Activated naive CD8-positive, alpha-beta T cell treated with anti-CD3 and anti-CD28 coated beads for 36 hours (primary cell): Measurements from ENCODE around the gene RASAL2. TPM values are rescaled to one million over a fixed set of nuclear protein-coding genes. Genes with fewer than 3 reads are reported as not detected.

Experiments used
- DNase-seq: peaks from one replicate; pipeline ENCODE4 v3.0.0; 2021
- H3K27ac Mint-ChIP-seq: one replicate; pipeline ENCODE4 v1.8.0; 2022; ENCODE audit warnings: mild to moderate bottlenecking, moderate library complexity, mixed read lengths
- H3K27me3 Mint-ChIP-seq: one replicate; pipeline ENCODE4 v1.8.0; 2022; ENCODE audit warnings: mild to moderate bottlenecking, mixed read lengths
- H3K36me3 Mint-ChIP-seq: one replicate; pipeline ENCODE4 v1.8.0; 2021; ENCODE audit warnings: mild to moderate bottlenecking, mixed read lengths
- H3K4me1 Mint-ChIP-seq: one replicate; pipeline ENCODE4 v1.8.0; 2021; ENCODE audit warnings: mixed read lengths
- H3K4me3 Mint-ChIP-seq: one replicate; pipeline ENCODE4 v1.8.0; 2022; ENCODE audit warnings: mild to moderate bottlenecking, moderate library complexity, mixed read lengths
- H3K9me3 Mint-ChIP-seq: one replicate; pipeline ENCODE4 v1.8.0; 2022; ENCODE audit warnings: mixed read lengths
- total RNA-seq, 2 experiments: library from RNA; stranded (reverse); gene quantifications; one replicate each; pipeline ENCODE4 v1.2.3, GENCODE V29; 2021

Gene RASAL2
- total RNA-seq, 2 experiments from 2014 or later, result not detected

DNA sequence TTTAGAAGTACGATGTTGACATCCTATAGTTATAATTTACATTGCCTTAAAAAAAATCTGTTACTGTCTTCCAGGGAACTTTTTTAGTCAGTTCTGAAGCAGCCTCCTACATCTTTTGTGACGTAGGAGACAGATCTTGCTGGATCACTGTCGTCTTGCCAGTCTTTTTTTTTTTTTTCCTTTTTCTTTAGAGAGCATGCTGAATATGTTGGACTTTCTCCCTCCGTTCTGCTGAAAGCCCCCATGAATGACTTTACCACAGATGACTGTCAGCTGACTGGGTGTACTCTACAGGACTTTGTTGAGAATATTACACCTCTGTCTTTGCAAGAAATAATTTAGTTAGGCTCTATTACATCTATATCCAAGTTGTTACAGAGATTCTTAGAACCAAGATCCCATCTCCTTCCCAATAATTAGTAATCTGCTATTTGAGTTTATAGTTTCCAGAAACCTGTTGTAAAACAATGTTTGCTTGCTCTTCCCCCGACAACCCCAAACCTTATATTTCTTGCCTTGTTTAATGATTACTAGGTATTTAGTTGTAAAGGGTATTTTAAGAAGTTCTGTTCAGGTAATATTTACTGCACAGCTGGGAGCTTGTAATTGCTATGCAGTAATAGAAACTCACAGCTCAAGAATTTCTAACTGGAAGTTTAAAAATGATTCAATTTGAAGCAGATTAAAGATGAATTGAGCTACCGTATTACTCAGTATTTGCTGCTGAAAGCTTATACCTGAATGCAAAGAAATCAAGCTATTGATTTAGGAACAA lies 61.8 kb downstream of the RASAL2 start:
- Mint-ChIP-seq H3K4me1 (no peaks in the 10 kb centered on the region), H3K27ac (no peak overlapping the region), H3K9me3 (no peaks in the 10 kb centered on the region), H3K4me3 (no peak overlapping the region), H3K27me3 (no peaks in the 10 kb centered on the region), H3K36me3 (no peaks in the 10 kb centered on the region)
- DNase-seq, result no peak

DNA sequence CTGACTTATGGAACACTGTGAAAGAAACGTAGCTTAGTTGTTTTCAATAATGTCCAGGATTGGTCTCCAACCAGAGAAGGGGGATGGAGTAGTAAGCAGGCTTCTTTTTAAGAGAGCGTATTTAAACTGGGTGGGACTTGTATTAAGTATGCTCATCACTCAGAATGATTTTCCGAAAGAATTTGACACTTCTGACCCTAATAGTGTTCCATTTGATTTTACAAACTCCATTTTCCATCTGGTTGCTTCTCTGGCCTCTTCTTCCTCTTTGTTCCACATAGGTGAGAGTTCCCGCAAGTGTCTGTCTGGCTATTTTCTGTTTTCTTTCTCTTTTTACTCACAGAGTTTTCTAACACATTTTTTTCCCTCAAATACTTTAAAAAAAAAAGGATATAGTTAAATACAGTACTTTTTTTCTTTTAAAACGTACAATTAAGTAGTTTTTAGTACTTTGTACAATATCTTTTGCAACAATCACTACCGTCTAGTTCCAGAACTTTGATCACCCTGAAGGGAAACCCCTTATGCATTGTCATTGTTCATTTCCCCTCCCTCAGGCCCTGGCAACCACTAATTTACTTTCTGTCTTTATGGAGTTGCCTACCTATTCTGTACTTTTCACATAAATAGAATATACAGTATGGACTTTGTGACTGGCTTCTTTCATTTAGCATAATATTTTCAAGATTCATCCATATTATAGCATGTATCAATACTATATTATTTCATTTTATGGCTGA lies 67.0 kb downstream of the RASAL2 start:
- Mint-ChIP-seq H3K36me3 (no peaks in the 10 kb centered on the region), H3K27ac (no peak overlapping the region), H3K9me3 (no peaks in the 10 kb centered on the region), H3K4me3 (no peak overlapping the region), H3K27me3 (no peaks in the 10 kb centered on the region), H3K4me1 (no peaks in the 10 kb centered on the region)
- no peak for DNase-seq

DNA sequence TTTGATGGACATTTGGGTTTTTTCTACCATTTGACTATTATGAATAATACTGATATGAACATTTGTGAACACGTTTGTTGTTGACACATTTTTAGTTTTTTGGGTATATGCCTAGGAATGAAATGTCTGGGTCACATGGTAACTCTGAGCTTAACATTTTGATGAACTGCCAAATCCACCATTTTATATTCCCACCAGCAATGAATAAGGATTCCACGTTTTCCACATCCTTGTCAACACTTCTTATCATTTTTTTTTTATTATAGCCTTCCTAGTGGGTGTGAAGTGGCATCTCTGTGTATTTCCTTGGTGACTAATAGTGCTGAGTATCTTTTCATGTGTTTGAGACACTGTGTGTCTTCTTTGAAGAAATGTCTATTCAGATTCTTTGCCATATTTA lies 67.6 kb downstream of the RASAL2 start:
- H3K27me3 Mint-ChIP-seq, result no peaks in the 10 kb centered on the region
- no peaks in the 10 kb centered on the region for H3K36me3 Mint-ChIP-seq
- no peak overlapping the region for H3K27ac Mint-ChIP-seq
- H3K4me3 Mint-ChIP-seq, result no peak overlapping the region
- no peak for DNase-seq
- H3K9me3 Mint-ChIP-seq, result no peaks in the 10 kb centered on the region
- no peaks in the 10 kb centered on the region for H3K4me1 Mint-ChIP-seq

DNA sequence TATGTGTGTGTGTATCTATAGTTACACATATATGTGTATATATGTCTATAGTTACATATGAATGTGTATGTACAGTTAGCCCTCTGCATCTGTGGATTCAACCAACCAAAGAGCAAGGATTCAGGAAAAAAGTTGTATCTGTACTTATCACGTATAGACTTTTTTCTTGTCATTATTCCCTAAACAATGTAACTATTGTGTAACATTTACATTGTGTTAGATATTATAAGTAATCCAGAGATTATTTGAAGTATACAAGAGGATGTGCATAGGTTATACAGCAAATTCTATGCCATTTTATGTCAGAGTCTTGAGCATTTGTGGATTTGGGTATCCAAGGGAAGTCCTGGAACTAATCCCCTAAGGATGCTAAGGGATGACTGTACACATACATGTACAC lies 71.3 kb downstream of the RASAL2 start:
- no peaks in the 10 kb centered on the region for H3K4me1 Mint-ChIP-seq
- no peaks in the 10 kb centered on the region for H3K9me3 Mint-ChIP-seq
- H3K36me3 Mint-ChIP-seq, result no peaks in the 10 kb centered on the region
- no peak overlapping the region for H3K27ac Mint-ChIP-seq
- DNase-seq, result no peak
- no peaks in the 10 kb centered on the region for H3K27me3 Mint-ChIP-seq
- H3K4me3 Mint-ChIP-seq, result no peak overlapping the region

DNA sequence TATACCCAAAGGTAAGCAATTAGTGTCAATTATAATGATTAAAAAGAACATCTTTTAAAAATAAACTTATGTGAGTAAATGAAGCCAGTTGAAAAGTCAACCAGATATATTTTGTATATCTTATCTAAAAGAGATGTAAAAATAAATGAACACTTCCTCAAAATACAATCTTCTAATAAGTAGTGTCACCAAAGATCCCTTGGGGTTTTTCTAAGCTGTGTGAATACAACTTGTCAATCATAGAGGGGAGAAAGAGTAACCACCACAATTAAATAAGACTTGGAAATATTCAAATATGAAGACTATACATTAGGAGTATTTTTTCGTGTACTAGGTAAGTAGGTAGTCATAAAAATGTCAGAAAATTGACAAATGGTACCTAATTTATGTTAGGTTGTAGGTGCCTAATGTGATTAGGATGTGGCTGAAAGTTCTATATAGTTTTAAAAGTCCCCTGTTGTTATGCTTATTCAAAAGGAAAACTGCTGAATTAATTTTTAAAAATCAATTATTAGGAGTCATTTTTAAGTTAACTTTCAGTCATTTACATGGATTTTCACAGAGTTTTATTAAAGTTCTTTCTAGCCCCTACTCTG lies 72.6 kb downstream of the RASAL2 start:
- DNase-seq, result no peak
- H3K4me3 Mint-ChIP-seq, result no peak overlapping the region
- H3K4me1 Mint-ChIP-seq, result no peaks in the 10 kb centered on the region
- H3K27me3 Mint-ChIP-seq, result no peaks in the 10 kb centered on the region
- no peaks in the 10 kb centered on the region for H3K36me3 Mint-ChIP-seq
- H3K27ac Mint-ChIP-seq, result no peak overlapping the region
- no peaks in the 10 kb centered on the region for H3K9me3 Mint-ChIP-seq

DNA sequence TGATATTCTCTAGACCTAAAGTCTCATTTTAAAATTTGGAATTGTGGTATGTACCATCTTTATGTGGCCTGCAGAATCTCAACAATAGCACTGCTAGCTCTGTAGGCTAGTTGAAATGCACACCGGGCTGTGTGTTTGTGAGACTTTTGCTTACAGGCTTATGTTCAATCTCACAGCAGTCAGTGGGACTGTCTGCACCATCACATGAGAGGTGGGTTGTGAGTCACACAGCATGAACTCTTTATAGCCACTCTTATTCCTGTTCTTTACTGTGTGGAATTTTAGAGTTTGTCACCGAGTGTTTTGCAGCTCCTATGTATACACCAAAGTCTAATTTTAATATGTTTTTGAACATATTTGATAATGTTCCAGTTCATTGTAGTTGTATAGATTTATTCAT lies 74.6 kb downstream of the RASAL2 start:
- Mint-ChIP-seq H3K27ac (no peak overlapping the region), H3K4me1 (no peaks in the 10 kb centered on the region), H3K4me3 (no peak overlapping the region), H3K36me3 (no peaks in the 10 kb centered on the region), H3K9me3 (peaks cover 2% of the 10 kb centered on the region), H3K27me3 (no peaks in the 10 kb centered on the region)
- no peak for DNase-seq

DNA sequence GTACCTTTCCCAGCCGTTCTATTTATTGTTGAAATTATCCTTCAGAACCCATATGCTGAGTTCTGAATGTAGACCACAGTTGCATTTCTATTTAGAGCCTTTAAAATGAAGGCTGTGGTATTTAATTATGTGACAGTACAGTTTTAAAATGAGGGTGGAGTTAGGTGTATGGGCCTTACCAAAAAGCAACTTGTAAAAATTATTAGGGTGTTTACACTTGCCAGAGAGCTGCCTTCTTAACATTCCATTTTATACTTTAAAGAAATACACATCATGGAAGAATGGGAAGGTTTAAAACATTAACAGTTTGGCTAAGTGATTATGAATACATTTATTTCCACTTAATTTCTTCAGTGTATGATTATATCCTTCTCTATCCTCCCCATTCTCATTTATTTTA lies 75.7 kb downstream of the RASAL2 start:
- no peak for DNase-seq
- Mint-ChIP-seq H3K36me3 (no peaks in the 10 kb centered on the region), H3K4me1 (no peaks in the 10 kb centered on the region), H3K9me3 (peaks cover 2% of the 10 kb centered on the region), H3K27me3 (peaks cover 3% of the 10 kb centered on the region), H3K4me3 (no peak overlapping the region), H3K27ac (no peak overlapping the region)

DNA sequence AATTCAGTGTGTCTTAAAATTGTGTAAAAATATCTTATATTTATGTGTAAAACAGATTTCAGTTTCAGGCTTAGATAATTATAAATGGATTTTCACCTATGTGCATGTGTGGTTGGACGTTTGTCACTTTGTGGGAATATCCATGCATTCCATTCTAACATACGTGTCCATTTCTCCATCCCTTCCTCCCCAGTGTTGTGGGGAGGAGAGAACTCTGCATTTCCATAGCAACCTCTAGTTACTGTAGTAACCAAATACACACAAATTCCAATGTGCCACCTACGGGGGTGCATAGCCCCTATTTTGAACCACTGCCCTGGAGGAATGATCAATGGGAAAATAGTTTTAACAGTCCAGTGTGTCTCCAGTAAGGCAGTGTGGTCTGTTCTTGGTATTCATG lies 79.0 kb downstream of the RASAL2 start:
- DNase-seq, result no peak
- Mint-ChIP-seq H3K36me3 (no peaks in the 10 kb centered on the region), H3K27me3 (peaks cover 3% of the 10 kb centered on the region)

DNA sequence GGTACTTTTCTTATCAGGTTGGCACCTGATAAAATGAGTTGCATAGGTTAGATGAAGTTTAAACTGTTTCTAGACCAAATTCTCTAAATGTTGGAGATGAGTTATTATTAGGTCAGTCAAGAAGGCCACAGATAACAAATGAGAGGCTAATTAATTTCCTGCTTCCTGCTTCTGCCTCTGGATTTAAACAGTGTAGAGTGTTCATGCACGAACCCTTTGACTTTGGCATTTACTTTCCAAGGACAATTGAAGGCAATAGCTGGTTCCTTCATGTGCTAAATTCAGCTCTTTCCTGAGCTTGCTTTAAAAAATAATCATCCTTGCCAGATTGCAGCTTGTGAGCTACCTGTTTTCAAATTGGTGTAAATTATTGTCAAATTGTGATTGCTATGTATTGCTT lies 80.6 kb downstream of the RASAL2 start:
- H3K4me1 Mint-ChIP-seq, result no peaks in the 10 kb centered on the region
- H3K27ac Mint-ChIP-seq, result no peak overlapping the region
- H3K27me3 Mint-ChIP-seq, result peaks cover 3% of the 10 kb centered on the region
- peaks cover 2% of the 10 kb centered on the region for H3K9me3 Mint-ChIP-seq
- H3K36me3 Mint-ChIP-seq, result no peaks in the 10 kb centered on the region
- DNase-seq, result no peak
- H3K4me3 Mint-ChIP-seq, result no peak overlapping the region

More for the DNA sequence above, 79.0 kb downstream of the RASAL2 start:
- Mint-ChIP-seq H3K27ac (no peak overlapping the region), H3K4me3 (no peak overlapping the region), H3K4me1 (no peaks in the 10 kb centered on the region), H3K9me3 (peaks cover 2% of the 10 kb centered on the region)

DNA sequence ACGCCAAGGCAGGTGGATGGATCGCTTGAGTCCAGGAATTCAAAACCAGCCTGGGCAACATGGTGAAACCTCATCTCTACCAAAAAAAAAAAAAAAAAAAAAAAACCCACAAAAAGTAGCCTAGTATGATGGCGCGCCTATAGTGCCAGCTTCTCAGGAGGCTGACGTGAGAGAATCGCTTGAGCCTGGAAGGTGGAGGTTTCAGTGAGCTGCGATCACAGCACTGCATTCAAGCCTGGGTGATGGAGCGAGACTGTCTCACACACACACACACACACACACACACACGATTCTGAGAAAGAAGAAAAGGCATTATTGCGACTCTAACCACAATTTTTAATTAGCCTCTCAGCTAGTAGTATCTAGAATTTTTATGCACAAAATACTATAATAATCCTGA lies 86.5 kb downstream of the RASAL2 start:
- no peak overlapping the region for H3K4me3 Mint-ChIP-seq
- H3K4me1 Mint-ChIP-seq, result no peaks in the 10 kb centered on the region
- H3K9me3 Mint-ChIP-seq, result peaks cover 1% of the 10 kb centered on the region
- no peak for DNase-seq
- no peak overlapping the region for H3K27ac Mint-ChIP-seq
- H3K27me3 Mint-ChIP-seq, result no peaks in the 10 kb centered on the region
- no peaks in the 10 kb centered on the region for H3K36me3 Mint-ChIP-seq

DNA sequence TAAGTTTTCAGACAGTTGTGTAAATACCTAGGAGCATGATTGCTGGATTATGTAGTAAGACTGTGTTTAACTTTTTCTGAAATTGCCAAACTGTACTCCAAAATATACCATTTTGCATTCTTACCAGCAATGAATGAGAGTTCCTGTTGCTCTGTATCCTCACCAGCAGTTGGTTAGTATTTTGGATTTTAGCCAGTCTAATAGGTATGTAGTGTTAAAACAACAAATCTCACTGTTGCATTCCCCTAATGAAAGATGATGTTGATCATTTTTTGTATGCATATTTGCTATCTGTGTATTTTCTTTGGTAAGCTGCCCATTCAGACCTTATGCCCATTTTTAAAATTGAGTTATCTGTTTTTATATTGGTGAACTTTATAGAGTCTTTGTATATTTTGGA lies 89.9 kb downstream of the RASAL2 start:
- H3K9me3 Mint-ChIP-seq, result peaks cover 1% of the 10 kb centered on the region
- H3K4me1 Mint-ChIP-seq, result no peaks in the 10 kb centered on the region
- no peaks in the 10 kb centered on the region for H3K36me3 Mint-ChIP-seq
- H3K4me3 Mint-ChIP-seq, result no peak overlapping the region
- peaks cover 4% of the 10 kb centered on the region for H3K27me3 Mint-ChIP-seq
- DNase-seq, result no peak
- no peak overlapping the region for H3K27ac Mint-ChIP-seq

DNA sequence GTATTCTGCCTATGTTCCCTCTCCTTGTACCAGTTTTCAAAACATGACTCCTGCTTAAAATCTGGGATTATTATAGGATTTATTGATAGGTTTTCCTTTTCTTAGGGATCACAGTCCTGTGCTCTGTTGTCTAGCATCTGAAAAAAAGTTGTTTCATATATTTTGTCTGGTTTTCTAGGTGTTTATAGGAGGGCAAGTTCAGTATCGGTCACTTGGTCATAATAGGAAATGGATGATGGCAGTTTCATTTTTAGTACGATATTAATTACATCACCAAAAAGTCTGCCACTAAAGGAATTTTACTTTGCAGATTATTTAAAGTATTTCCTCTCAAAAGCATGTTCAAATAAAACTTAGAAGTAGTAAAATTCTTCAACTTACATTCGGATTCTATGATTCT lies 94.4 kb downstream of the RASAL2 start:
- peaks cover 12% of the 10 kb centered on the region for H3K27me3 Mint-ChIP-seq
- no peak for DNase-seq
- no peaks in the 10 kb centered on the region for H3K36me3 Mint-ChIP-seq
- H3K4me3 Mint-ChIP-seq, result no peak overlapping the region
- no peaks in the 10 kb centered on the region for H3K9me3 Mint-ChIP-seq
- no peak overlapping the region for H3K27ac Mint-ChIP-seq
- H3K4me1 Mint-ChIP-seq, result no peaks in the 10 kb centered on the region

DNA sequence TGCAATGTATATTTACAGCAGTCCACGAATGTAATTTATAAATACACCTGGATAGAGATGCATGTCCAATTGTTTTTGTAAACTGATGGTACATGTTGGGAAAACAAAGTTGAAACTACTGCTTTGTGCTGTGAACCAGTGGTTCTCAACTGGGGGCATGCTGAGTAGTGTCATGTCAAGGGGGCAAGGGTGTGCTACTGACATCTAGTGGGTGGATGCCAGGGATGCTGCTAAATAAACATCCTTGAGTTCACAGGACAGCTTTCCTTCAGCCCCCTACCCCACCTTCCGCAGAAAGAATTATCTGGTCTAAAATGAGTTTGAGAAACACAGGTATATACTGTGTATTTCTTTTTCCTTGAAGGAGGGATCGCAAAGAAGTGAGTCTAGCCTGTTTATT lies 95.9 kb downstream of the RASAL2 start:
- H3K9me3 Mint-ChIP-seq, result no peaks in the 10 kb centered on the region
- no peak overlapping the region for H3K4me3 Mint-ChIP-seq
- DNase-seq, result no peak
- no peaks in the 10 kb centered on the region for H3K36me3 Mint-ChIP-seq
- no peaks in the 10 kb centered on the region for H3K4me1 Mint-ChIP-seq
- peaks cover 12% of the 10 kb centered on the region for H3K27me3 Mint-ChIP-seq
- H3K27ac Mint-ChIP-seq, result no peak overlapping the region

DNA sequence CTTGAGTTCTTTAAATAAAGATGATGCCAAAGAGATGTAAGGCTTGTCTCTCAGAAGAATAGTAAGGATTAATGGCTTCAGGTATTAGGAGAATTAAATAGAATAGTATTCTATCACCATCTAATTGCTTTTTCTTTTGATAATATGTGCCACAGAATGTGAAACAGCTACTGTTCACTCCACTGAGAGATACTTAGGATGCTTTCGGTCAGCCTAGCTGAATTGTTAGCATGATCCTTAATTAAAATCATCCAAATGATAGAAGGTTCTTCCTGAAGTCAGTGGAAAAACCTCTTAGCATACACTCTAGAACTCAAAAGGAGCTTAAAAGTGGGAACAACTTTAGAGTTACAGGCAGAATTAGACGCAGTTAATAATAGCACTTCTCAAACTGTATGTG lies 97.0 kb downstream of the RASAL2 start:
- H3K27me3 Mint-ChIP-seq, result peaks cover 12% of the 10 kb centered on the region
- no peaks in the 10 kb centered on the region for H3K4me1 Mint-ChIP-seq
- no peaks in the 10 kb centered on the region for H3K36me3 Mint-ChIP-seq
- no peak for DNase-seq
- H3K27ac Mint-ChIP-seq, result no peak overlapping the region
- no peak overlapping the region for H3K4me3 Mint-ChIP-seq
- no peaks in the 10 kb centered on the region for H3K9me3 Mint-ChIP-seq

DNA sequence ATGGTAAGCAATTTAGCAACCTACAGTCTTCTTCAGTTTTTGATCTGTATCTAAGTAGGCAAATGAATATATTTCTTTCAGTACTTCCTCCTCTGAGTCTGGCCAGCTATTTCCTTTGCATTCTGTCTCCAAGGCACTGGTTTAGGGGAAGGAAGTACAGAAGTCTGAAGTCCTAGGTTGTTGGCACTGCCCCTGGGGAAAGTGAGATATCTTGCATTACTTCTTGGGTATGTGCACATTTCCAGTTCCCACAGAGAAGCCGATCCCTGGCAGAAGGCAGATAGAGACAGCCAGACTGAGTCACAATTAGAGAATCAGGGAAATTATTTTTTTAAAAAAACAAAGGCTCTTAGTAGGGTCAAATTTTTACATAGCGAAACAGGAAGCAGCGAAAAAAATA lies 98.8 kb downstream of the RASAL2 start:
- no peaks in the 10 kb centered on the region for H3K36me3 Mint-ChIP-seq
- peaks cover 12% of the 10 kb centered on the region for H3K27me3 Mint-ChIP-seq
- H3K4me1 Mint-ChIP-seq, result no peaks in the 10 kb centered on the region
- H3K9me3 Mint-ChIP-seq, result no peaks in the 10 kb centered on the region
- no peak overlapping the region for H3K4me3 Mint-ChIP-seq
- no peak for DNase-seq
- H3K27ac Mint-ChIP-seq, result no peak overlapping the region

DNA sequence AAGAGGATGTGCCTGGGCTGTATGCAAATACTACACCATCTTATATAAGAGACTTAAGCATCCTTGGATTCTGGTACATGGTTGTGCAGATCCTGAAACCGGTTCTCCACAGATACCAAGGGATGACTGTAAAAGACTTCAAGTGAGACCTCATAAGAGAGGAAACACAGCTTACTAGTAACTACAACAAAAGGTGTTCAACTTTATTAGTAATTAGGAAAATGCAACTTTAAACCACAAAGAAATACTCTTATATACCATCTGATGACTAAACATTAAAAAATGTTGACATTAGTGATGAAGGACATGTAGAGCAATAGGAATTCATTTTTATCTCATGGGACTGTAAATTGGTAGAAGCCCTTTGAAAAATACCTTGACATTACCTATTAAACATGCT lies 102.7 kb downstream of the RASAL2 start:
- Mint-ChIP-seq H3K27ac (no peak overlapping the region), H3K4me3 (no peak overlapping the region), H3K36me3 (no peaks in the 10 kb centered on the region), H3K27me3 (peaks cover 4% of the 10 kb centered on the region), H3K9me3 (peaks cover 3% of the 10 kb centered on the region), H3K4me1 (no peaks in the 10 kb centered on the region)
- no peak for DNase-seq
